Measurements from ENCODE around the gene FUT3.

FUT3 gene

DNA sequence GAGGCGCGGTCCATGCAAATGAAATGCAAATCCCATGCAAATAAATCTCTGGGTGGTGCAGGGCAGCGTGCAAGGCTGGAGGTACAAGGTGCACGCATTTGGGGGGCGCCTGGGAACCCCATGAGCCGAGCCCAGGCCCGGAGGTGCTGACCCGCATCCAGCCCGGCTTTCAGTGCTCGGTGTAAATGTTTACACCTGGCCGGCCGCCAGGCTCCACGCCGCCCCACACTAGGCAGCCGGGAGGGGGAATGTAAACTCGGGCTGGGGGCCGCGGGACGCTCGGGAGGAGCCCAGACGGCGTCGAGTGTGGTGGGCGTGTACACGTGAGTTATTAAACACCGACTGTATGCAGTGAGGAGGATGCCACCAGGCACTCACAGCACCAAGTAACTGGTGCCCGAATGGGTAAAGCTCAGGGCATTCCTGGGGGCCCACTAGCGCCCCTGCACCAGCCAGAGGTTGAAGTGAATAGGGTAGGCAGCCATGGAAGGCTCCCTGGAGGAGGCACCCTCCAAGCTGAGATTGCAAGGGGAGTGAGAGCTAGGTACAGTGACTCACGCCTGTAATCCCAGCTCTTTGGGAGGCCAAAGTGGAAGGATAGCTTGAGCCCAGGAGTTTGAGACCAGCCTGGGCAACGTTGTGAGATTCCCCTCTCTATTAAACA, 28.9 kb downstream of the FUT3 start:
- no peak for DNase-seq

DNA sequence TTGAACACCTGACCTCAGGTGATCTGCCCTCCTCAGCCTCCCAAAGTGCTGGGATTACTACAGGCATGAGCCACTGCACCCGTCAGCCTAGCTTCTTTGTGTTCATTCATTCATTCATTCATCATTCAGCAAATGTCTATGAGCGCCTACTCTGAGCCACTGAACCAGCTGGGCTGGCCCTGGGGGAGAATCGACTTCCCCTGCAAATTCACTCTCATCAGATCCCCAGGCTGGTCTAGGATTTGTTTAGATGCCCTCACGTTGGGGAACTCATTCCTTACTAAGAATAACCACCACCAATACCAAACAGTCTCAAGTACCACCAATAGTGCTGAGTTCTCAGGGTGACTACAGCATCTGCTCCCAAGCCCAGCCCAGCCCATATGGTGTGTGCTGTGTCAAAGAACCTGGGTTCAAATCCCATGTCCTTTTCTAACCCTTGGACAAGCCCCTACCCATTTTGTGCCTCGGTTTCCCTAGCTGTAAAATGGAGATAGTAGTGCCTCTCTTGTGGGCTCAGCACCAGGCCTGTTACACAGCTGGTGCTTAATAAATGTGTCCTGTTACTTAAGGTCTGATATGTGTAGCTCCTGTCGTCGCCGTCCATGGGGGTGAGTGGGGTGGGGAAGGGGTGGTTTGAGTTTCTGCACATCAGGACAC, 29.6 kb downstream of the FUT3 start:
- no peak for DNase-seq

DNA sequence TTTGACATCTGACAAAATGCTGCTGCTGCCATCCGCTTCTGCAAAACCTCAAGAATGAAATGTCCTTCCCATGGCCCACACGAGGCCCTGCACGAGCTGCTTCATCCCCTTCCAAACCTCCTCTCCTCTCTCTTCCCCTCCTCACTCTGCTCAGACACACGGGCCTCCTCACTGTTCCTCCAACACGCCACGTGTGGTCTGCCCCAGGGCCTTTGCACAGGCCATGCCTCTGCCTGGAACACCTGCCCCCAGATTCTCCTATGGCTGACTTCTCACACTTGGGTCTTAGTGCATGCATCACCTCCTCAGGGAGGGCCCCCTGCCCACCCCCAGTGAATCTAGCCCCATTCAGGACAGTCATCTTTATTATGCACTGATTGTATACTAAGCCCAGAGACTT, 30.5 kb downstream of the FUT3 start:
- DNase-seq: no peak

DNA sequence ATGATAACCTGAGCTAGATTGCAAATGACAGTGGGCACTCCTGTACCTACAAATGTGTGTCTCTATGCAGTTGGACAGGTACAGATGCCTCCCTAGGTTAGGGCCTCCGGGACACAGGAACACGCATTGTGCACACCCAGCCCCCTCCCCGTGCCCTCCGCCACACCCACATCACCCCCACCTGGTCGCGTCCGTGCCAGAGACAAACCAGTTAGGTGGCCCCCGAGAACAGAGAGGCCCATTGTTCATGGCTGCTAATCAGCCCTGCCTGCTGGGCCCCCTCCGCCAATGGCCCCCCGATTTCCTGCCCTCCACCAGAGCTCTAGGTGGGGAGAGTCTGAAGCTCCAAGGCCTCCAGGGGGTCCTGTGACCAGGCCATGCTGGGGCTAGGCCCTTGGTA, 32.7 kb downstream of the FUT3 start:
- no peak for DNase-seq

DNA sequence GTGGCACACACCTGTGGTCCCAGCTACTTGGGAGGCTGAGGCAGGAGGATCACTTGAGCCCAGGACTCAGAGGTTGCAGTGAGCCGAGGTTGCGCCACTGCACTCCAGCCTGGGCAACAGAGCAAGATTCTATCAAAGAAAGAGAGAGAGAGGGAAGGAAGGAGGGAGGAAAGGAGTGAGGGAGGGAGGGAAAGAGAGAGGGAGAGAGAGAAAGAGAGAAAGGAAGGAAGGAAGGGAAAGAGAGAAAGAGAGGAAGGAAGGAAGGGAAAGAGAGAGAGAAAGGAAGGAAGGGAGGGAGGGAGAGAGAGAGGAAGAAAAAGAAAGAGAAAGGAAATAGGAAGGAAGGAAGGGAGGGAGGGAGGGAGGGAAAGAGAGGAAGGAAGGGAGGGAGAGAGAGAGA, 34.0 kb downstream of the FUT3 start:
- DNase-seq: no peak

DNA sequence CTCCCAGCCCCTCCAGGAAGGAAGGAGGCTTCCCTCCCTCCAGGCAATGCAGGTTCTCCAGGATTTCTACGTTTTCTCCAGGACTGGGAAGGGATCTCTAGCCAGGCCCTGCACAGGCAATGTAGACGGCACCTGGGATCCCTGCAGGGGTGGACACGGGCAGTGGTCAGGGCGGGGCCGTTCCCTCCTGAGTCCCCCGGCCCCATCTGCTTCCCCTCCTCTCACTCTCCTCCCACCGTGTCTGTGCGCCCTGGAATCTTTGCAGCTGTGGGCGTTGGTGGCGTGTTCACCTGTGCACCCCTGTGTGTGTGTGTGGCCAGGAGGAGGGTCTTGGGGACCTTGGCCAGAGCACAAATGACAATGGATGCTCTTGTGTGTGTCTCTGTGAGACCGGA, 36.4 kb downstream of the FUT3 start:
- DNase-seq: no peak

DNA sequence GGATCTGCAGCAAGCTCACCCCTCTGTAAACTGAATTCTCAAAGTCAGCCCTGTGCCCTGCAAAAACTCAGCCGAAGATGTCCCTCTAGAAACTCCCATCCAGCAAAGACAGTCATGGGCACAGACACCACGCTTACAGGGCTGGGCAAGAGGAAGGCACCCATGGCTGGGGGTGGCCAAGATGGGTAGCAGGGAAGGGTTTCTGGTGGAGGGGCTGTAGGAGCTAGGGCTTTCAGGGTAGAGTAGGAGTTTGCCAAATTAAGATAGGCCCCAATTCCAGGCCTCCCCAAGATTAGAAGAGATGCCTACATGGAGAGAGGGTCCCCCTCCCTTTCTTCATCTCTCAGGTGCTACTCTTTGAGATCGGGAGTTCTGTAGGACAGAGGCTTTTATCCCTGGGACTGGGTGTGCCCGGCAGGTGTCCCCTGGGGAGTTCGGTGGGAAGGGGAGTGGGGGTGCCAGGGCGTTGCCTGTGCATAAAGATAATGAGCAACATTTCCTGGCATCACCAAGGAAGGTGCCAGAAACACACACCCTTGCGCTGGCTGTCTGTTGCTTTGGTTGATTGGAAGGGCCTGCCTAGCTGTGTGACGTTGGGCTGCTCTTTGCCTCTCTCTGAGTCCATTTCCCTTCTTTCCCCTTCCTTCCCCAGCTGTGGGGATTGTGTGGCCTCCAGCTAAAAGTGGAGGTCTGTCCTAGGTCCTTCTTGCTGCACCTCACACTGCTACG, 37.0 kb downstream of the FUT3 start:
- DNase-seq: no peak

DNA sequence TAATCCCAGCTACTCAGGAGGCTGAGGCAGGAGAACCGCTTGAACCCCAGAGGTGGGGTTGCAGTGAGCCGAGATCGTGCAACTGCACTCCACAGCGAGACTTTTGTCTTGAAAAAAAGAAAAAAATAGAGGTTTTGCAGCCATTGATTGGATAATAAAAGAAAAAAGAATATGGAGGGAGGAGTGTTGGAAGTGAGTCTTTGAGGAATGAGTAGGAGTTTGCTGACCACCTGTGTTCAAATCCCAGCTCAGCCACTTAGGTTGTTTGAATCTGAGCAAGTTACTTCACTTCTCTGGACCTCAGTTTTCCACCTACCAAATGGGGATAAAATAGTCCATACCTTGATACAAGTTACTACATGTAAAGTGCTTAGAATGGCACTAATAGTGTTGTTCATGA, 40.1 kb downstream of the FUT3 start:
- no peak for DNase-seq

DNA sequence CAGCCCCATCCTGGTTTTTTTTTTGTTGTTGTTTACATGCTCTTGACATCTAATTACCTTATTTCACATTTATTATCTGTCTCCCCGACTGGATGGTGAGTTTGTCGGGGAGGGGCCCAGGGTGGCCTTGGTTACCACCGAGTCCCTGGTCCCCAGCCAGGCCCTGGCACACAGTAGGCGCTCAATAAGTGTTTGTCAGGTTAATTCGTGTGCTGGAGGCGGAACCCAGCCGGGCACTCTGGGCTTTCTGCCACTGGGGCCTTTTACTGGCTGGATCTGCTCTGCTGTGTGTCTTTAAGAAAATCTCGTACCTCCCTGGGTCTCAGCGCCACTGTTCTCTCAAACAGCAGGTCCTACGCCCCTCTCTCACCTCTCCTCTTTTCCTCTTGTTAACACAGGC, 41.8 kb downstream of the FUT3 start:
- no peak for DNase-seq

DNA sequence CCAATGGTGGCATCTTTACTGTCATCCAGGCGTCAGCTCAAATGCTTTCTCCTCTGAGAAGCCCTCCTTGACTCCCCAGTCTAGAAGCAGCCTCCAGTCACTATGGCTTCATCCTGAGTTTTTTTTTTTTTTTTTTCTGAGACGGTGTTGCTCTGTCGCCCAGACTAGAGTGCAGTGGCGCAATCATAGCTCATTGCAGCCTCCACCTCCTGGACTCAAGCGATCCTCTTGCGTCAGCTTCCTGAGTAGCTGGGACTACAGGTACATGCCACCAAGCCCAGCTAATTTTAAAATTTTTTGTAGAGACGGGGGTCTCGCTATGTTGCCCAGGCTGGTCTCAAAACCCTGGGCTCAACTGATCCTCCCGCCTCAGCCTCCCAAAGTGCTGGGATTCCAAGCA, 42.2 kb downstream of the FUT3 start:
- no peak for DNase-seq

DNA sequence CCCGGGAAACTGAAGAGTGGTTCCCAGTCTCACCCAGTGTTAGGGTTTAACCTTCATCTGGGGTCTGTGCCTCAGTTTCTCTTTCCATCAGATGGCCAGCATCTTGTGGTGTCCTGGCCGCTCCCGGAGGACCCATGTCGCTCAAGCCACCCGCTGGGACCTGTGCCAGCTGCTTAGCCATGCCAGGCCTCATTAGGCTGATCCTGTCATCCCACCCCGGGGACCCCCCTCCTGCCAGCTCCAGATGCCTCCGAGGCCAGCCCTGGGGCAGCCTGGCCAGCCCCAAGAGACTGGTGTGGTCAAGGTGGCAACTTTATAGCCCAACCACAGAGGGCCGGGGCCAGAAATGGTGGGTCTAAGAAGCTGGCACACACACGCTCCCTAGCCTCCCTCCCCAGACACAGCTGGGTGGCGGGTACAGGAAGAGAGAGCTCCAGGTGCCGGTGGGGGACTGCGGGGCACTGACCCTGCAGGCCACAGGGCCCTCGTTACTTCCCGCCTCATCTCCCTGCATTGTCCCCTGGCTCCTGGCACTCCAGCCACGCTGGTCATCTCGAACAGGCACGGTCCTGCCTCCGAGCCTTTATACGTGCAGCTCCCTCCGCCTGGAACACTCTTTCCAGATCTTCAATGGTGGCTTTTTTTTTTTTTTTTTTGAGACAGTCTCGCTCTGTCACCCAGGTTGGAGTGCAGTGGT, 43.0 kb downstream of the FUT3 start:
- DNase-seq: no peak

DNA sequence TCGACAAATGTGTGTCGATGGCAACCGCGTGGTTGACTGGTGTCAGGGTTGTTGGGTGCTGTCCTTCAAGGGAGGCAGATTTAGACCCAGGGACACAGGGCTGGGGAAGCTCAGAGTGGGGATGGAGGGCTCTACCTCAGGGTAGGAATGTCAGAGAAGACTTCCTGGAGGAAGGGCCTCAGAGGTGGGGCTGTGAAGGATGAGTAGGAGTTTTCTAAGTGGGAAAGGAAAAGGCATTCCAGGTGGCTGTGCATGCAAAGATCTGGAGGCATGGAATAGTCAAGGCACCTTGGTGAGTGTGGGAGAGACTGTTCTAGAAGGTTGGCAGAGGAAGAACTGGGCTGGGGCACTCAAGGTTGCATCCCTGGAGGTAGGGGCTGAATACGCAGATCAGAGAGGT, 44.3 kb downstream of the FUT3 start:
- DNase-seq: no peak

DNA sequence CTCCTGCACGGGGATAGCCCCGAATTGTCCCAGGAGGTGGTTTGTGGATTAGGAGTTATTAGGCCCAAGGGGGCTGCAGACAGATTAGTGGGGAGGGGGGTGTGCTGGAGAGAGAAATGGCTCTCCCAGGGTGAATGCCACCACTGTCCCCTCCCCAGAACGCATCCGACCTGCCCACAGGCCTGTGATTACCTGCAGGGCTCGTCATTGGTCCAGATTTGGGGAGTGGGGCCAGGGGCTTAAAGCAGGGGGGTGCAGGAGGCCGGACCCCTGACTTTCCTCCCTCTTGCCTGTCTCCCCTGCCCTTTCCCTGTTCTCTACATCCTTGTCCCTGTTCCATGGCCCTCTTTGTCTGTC, 45.1 kb downstream of the FUT3 start:
- DNase-seq: no peak

DNA sequence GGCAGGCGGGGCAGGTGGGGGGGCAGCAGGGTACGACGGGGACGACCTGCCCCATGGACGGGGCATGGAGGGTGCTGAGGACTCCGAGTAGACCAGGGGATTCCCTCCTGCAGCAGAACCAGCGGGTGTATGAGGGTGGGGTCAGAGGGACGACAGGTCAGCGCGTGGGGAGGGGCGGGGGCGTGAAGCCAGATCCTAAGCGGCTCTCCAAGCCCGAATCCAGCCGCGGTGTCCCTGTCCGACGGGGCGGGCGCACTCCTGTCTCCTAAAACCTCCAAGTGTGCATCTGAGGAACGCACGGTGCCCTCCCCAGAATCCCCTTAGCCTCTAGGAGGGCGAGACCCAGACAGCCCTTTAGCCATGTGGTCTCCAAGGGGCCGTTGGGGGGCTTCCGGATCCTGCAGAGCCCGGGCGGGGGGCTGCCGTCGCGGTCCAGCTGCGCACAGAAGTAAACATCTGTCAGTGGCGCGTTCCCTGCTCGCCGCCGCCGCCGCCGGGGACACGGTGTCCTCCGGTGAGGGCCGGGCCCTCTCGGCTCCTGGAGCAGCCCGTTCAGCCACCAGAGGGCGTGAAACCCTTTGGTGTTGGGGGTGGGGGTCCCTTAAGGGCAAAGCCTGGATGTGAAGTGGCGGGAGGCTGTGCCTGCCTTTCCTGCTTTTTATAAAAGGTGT, 45.7 kb downstream of the FUT3 start:
- peak; percentile 70 for DNase-seq

DNA sequence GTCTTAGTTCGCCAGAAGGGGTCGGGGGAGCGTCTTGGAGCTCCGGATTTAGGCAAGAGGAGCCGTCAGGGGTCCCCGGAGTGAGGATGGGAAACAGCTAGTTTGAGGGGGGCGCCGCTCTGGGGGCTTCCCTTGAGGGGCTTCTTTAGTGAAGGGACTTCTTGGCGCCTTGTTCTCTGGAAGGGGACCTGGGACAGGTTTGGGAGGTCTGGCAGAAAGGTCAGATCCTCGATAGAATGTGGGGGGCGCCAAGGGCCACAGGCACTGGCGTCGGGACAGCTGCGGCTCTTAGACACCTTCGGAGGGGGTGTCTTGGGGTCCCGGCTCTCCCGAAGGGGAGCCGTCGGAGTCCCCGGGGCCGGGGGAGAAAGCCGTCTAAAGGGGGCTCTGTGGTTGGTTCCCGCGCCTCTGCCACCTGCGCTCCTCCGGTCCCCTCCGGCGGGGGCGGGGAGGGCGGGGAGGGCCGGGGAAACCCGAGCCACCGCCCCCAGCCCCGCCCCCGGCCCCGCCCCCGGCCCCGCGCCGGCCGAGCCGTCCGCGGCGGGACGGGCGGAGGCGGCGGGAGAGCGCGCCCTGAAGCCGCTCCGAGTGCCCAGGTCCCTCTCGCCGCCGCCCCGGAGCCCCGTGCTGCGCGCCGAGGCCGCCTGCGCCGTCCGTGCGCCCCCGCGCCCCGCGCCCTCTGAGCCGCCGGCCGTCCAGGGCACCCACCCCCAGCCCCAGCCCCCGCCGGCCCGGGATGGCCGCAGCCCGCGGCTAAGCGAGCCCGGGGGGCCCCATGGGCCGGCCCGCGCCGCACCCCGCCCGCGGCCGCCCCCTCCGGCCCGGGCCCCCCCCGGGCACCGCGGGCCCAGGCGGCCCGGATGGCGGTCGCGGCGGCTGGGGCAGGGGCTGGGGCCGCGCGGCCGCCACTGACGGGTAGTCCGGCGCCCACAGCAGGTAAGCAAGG, 46.5 kb downstream of the FUT3 start, which contains the start of gene NRTN:
TSS of gene NRTN (plus strand) at position 552 of the 946 bp plus-strand sequence. CDS start 19,099 bp downstream, outside the sequence.
- DNase-seq: peak; percentile 58

DNA sequence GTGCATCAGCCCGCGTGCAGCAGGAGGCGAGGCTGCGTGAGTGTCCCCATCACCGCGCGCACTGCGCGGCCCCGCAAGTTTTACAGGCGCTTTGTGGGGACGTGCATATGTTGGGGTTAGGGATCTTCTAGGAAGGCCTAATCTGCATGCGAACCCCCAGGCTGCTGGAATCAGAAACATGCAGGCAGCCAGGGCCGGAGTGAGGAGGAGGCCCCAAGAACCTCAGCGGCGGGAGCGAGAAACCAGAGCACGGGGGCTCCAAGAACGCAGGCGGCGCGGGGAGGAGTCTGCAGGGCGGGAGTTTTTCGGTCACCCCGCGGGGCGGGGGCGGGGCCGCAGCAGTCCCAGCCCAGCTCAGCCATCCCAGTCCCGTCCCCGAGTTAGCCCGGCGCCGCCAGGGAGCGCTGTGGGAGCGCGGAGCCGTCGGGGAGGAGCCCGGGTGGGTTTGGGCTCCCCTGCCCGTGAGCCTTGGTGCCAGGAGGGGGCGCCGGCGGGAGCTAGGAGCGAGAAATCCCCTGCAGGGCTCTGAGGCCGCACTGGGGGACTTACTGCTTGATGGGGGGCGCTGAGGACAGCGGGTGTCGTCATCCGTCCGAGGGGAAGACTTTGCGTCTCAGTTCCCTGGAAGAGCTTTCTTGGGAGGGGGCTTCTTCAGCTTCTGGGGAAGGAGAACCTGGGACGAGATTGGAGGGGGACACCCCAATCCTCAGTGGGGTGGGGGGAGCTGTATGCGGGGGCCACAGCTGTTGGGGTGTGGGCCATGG, 47.3 kb downstream of the FUT3 start:
- DNase-seq: peak; percentile 93

DNA sequence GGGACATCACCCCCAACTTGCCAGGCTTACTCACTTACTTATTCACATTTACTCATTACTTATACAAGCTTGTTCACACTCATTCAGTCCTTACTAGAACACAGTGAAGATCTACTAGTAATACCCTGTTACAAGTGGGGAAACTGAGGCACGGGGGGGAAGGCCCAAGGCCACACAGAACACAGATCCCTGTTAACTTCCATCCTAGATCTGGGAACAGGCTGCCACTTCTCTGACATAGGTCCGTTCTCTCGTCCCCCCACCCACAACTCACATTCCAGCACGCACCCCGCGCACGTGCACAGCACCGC, 47.9 kb downstream of the FUT3 start:
- no peak for DNase-seq

DNA sequence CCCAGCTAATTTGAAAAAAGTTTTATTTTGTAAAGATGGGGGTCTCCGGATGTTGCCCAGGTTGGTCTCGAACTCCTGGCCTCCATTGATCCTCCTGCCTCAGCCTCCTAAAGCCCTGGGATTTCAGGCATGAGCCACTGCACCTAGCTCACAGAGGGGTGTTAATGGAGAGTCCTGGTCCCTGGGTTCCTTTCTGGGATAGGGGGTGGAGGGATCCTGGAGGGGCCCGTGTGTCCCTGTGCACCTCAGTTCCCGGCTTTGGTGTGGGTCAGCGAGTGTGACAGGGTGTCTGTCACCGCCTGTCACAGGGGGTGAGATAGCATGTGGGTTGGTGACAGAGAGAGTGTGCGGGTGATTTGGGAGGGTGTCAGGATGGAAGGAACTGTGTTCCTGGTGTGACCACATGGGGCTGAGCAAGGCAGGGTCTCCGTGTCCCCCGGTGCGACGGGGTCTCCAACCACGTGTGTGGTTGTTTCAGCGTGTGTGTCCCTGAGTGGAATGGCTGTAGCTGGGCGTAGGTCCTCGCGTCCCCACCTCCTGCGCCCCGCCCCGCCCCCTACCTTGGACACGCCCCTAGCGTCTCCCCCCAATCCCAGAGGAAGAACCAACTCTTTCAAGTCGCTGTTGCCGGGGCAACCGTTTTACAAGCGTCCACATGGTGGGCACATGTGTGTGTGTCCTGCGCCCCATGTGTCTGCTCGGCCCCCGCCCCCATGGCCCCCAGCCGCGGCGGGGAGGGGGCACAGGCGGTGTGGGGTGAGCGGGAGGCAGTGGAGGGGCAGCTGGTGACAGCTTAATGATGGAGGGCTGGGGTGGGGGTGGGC, 49.2 kb downstream of the FUT3 start:
- no peak for DNase-seq

DNA sequence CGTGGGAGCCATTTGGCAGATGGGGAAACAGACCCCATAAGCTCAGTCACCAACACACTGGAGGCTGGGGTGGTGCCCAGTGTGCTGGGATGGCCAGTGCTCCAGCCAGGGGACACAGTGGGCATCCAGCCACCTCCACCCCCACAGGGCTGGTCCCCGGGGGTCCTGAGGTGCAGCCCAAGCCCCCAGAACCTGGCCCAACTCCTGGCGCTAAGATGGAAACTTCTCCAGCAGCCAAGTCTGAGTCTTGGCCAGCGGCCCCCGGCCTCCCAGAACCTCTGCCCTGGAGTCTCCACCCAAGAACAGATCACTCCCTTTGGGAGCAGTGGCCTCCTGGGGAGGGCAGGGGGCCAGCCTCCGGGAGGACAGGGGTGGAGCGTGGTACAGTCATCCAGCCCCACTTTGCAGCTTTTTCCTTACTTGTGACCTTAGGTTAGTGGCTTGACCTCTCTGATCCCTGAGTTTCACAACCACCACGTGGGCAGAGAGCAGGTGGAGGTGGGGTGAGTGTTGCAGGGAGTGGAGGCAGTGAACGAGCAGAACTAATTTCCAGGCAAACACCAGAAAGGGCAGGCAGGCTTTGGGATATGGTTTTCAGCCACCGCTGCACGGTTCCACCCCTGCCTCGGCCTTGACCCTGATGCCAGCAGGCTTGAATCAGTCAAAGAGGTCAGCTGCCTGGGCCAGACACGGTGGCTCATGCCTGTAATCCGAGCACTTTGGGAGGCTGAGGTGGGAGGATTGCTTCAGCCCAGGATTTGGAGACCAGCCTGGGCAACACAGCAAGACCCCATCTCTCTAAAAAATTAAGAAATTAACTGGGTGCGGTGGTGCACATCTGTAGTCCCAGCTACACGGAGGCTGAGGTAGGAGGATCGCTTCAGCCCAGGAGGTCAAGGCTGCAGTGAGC, 50.6 kb downstream of the FUT3 start:
- no peak for DNase-seq

Data from activated CD8-positive, alpha-beta memory T cell treated with anti-CD3 and anti-CD28 coated beads, Interleukin-2, amount 50 U/mL, for 4 hours (primary cell).